COLO668 (cell line): Measurements from ENCODE around the gene SYNGR3.
A peak's percentile ranks its signal among the peaks of the same experiment; 100 is the strongest.

Source experiments
- DNase-seq: peaks from one replicate; lab custom pipeline; 2025; ENCODE audit not compliant: unreplicated experiment; lab: John Stamatoyannopoulos, UW

SYNGR3 gene

GRCh38 chr16:1991948-1992703, 2.4 kb downstream of the SYNGR3 start:
- DNase-seq = peak; percentile 91

GRCh38 chr16:1992704-1993317, 3.0 kb downstream of the SYNGR3 start:
- no peak for DNase-seq

GRCh38 chr16:1993731-1994131, 4.0 kb downstream of the SYNGR3 start:
- DNase-seq = peak; percentile 60

DNA sequence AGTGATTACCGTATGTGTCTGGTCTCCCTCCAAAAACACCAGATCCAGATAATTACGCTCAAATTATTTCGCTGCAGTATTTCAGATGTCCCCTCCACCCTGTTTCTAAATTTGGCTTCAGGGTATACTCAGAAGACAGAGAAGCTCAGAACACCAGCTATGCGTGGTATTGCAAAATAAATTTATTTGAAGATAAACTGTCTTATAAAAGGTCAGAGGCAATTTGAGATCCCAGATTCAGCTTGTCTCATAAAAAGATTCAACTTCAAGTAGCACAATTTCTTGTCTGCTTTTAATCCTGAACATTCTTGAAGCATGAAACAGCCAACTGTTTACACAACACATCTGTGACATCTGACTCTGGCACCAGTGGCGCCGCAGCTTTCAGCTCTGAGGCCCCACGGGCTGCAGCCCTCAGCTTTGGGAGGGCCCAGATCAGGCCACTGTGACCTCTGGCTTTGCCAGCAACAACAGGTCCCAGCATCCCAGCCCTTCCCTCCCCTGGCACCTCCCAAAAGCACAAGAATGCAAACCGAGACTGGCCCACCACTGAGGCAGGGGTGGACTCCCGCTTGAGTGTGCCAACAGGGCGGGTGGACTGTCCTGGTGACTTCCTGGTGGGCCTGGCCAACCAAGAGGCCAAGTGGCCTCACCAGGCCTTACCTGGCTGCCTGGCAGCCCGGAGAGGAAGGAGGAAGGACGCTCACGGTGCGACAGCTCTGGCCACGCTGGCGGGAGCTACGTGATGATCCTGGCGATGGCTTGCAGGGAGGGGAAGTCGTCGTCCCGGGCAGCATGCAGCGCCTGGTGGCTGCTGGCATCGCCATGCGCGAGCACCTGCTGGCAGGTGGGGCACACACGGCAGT, 8.0 kb downstream of the SYNGR3 start:
- DNase-seq = no peak

- no peak for DNase-seq
Observed at GRCh38 chr16:1998360-1998835, 8.6 kb downstream of the SYNGR3 start.

GRCh38 chr16:1998852-1999801, 9.4 kb downstream of the SYNGR3 start:
- DNase-seq = no peak

DNA sequence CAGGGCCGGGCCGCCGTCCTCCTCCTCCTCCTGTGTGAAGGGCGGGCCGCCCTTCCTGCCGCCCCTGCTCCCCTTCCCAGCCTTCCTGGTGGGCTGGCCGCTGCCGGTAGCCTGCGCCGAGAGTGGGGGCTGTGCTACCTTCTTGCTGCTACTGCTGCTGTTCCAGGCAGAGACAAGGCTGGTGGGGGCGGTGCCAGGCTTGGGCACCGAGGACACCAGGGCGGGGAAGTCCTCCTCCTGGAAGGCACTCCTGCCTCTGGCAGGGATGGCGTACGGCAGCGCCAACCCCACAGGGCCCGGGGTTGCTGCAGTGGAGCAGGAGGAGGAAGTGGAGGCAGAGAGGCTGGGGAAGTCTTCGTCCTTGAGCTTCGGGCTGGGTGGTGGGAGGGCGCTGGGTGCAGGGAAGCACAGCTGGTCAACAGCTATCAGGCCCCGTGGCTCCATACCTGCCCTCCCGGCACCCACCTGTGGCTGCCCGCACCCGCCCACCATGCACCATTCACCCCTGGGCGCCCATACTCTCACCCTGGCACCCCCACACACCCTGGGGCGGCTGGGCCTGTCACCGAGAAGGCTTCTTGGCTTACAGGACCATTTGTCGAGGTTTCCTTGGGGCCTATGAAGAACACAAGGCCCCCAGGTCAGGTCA, 10.2 kb downstream of the SYNGR3 start:
- DNase-seq = no peak

DNA sequence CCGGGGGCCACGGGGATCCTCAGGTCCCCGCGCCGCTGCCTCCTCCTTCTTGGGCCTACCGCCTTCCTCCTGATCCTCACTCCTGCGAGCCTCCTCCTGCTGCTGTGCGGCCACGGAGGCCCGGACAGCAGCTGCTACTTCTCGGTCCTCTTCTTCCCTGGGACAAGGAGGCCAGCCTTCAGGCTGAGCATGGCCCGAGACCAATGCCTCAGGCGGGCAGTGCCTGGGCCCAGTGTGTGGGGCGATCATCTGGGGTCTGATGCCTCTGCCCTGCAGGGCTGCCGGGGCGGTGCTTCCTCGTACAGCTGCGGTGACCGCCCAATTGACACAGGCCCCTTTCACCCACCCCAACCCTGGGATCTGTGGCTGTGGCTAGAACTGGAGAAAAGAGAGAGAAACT, 11.3 kb downstream of the SYNGR3 start:
- DNase-seq = no peak

DNA sequence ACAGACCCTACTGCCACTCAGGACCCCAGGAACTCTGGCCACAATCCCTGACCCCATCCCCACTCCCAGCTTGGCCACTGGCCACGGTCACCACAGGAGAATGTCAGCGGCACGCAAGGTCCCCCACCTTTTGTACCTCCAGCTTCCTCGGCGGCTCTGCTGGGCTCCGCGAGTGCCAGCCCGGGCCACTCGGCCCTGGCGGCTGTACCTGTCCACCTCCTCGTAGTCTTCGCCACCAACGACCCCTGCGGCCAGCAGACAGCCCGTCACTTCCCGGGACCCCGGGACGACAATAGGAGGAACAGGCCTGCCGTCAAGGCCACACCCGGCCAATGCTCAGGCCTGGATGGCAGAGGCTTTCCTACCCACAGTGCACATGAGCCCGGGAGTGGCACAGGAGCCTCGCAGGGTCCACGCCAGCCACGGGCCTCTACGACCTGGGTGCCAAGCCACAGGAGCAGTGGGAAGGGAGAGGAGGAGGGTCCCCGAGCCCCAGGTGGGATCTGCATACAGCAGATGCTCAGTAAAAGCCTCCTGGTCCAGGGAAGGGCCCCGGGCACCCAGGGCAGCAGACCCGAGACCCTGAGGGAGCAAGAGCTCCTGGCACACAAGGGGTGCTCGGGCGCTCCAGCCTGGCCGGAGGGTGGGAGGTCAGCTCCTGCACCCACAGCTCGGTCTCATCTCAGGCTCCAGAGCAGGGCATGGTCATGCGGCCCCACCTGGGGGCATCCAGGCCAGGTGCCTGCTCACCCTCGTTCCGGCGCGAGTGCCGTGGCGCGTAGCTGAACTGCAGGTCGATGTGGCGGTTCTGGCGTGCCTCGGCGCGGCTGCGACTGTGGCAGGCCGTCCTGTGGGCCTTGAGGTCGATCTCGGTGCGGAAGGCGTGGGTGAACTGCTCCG, 11.9 kb downstream of the SYNGR3 start:
- no peak for DNase-seq

- DNase-seq = no peak
Observed at GRCh38 chr16:2002406-2003230, 12.8 kb downstream of the SYNGR3 start.

GRCh38 chr16:2003231-2003826, 13.6 kb downstream of the SYNGR3 start:
- DNase-seq = peak; percentile 30

DNA sequence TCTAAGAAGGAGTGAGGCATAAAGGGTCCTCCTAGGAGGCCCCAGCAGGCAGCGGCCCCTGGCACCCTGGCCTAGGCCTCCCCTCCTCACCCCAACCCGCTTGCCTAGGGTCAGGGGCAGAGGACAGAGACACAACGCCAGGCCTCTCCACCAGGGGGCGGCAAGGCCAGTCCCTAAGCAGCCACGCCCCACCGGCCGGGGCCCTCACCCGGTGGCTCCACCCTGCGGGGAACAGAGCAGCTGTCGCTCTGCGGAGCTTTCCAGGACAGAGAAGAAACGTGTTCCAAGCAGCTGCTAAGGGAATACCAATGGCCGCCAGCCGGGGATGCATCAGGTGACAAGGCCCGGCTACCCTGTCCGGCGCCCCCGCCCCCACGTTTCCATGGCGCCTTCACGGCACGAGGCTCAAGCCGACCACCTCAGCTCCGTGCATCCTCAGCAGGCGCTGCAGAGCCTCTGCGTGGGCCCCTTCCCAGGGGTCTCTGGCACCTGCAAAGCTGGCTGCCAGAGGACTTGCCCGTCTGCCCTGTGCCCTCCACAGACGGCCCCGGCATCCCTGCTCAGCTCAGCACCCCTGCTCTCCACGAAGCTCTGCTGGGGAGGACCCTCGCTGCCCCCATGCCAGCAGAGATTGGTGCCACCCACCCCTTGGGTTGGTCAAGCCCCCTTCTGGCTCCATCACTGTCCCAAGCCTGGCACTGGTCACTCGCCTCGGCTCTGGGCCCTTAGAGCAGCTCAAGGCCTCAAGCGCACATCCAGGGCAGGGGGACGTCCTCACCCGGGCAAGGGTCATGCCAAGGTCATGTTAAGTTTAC, 14.3 kb downstream of the SYNGR3 start:
- DNase-seq = peak; percentile 98

- peak; percentile 57 for DNase-seq
Observed at GRCh38 chr16:2004795-2005517, 15.2 kb downstream of the SYNGR3 start.

- DNase-seq = peak; percentile 24
Observed at GRCh38 chr16:2005646-2006045, 15.9 kb downstream of the SYNGR3 start.

GRCh38 chr16:2006317-2006716, 16.5 kb downstream of the SYNGR3 start:
- no peak for DNase-seq
